GM18907 (cell line): ENCODE data around the gene PF4V1.

Experiments used
- ATAC-seq: cut with Tn5 transposase; IDR thresholded peaks from one replicate; pipeline ENCODE4 v1.9.1; 2021; ENCODE audit warnings: mild to moderate bottlenecking, moderate library complexity; ENCODE audit not compliant: unreplicated experiment

The PF4V1 gene

GRCh38 chr4:73902038-73902637, 49.0 kb downstream of the PF4V1 start:
- ATAC-seq = no peak

- ATAC-seq = no peak
These were observed 49.9 kb downstream of the PF4V1 start for GRCh38 chr4:73902817-73903547.
